ENCODE data around the gene MAP3K10. TPM values are rescaled to one million over a fixed set of nuclear protein-coding genes. Genes with fewer than 3 reads are reported as not detected.
A peak's percentile ranks its signal among the peaks of the same experiment; 100 is the strongest.

Gene MAP3K10
- total and polyA plus RNA-seq, 9 of the 15 experiments (the other 6 are each of a cell fraction or from before 2014, with no cell fraction given) = 0.01 to 8.0 (median 2.7) TPM; not detected in 1

DNA sequence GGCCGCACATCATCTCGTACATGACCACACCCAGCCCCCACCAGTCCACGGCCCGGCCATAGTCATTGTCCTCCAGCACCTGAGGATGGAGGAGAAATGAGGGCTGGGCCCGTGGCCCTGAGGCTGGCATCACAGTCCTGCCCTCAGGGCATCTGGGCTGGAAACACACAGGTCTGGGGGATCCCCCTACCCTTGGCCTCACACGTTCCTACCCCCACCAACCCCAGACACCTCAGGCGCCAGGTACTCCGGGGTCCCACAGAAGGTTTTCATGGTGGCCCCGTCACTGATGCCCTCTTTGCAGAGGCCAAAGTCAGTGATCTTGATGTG lies 44.8 kb downstream of the MAP3K10 start:
- BruUV-seq (replicated peaks) = no TSS peak

DNA sequence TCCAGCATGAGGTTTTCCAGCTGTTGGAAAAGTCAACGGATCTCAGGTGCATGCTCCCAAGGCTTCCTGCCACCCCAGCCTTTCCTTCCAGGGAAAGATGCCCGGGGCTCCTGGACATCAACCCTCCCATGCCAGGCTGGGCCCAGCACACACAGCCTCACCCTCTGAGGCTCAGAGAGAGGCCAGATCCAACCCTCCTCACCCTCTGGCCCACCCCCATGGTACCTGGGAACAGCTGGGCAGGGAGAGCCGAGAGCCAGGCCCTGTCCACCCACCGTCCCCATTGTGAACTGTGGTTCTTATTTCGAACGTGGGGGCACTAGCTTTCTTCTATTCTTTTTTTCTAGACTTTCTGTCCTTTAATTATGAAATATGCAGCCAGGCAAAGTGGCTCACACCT lies 45.1 kb downstream of the MAP3K10 start:
- H2AFZ ChIP-seq (ENCODE audit: low read depth, low read length) = no peak overlapping the region
- TF ChIP-seq MED1 (CRISPR knock-in tag; IDR thresholded peaks at IDR 0.05; ENCODE audit: borderline replicate concordance) (no peak), ZFP30 (CRISPR knock-in tag; IDR thresholded peaks at IDR 0.05; ENCODE audit: borderline replicate concordance) (no peak), ZNF583 (CRISPR knock-in tag; IDR thresholded peaks at IDR 0.05) (no peak), PHF21A (IDR thresholded peaks at IDR 0.05; ENCODE audit: borderline replicate concordance, low read depth) (no peak), RBM17 (IDR thresholded peaks at IDR 0.05; ENCODE audit: borderline replicate concordance, low read depth, low read length) (no peak), ILK (tag; IDR thresholded peaks at IDR 0.05; ENCODE audit: borderline replicate concordance, low read depth) (no peak), ZFP1 (CRISPR knock-in tag; IDR thresholded peaks at IDR 0.05) (no peak), ZNF12 (CRISPR knock-in tag; IDR thresholded peaks at IDR 0.05) (no peak), SAFB2 (IDR thresholded peaks at IDR 0.05; ENCODE audit: borderline replicate concordance, low read depth, low read length, severe bottlenecking) (no peak), SNIP1 (IDR thresholded peaks at IDR 0.05; ENCODE audit: low read depth) (no peak)
- TF ChIP-seq, protein P1, sequence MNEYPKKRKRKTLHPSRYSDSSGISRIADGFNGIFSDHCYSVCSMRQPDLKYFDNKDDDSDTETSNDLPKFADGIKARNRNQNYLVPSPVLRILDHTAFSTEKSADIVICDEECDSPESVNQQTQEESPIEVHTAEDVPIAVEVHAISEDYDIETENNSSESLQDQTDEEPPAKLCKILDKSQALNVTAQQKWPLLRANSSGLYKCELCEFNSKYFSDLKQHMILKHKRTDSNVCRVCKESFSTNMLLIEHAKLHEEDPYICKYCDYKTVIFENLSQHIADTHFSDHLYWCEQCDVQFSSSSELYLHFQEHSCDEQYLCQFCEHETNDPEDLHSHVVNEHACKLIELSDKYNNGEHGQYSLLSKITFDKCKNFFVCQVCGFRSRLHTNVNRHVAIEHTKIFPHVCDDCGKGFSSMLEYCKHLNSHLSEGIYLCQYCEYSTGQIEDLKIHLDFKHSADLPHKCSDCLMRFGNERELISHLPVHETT (CRISPR knock-in tag; conservative IDR thresholded peaks at IDR 0.05 in 1 of 2, IDR thresholded peaks at IDR 0.05 in 1 of 2) = no peak
- TF ChIP-seq, protein P2, sequence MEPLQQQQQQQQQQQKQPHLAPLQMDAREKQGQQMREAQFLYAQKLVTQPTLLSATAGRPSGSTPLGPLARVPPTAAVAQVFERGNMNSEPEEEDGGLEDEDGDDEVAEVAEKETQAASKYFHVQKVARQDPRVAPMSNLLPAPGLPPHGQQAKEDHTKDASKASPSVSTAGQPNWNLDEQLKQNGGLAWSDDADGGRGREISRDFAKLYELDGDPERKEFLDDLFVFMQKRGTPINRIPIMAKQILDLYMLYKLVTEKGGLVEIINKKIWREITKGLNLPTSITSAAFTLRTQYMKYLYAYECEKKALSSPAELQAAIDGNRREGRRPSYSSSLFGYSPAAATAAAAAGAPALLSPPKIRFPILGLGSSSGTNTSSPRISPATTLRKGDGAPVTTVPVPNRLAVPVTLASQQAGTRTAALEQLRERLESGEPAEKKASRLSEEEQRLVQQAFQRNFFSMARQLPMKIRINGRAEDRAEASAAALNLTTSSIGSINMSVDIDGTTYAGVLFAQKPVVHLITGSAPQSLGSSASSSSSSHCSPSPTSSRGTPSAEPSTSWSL (CRISPR knock-in tag; IDR thresholded peaks at IDR 0.05; ENCODE audit: borderline replicate concordance) = no peak

More for the DNA sequence above, 44.8 kb downstream of the MAP3K10 start:
- peaks cover 20 to 47% of the 10 kb centered on the region in 2 experiments for H3K4me1 ChIP-seq (replicated peaks in 1 of 2; ENCODE audit: control insufficient read depth in 2 of 2, insufficient read depth in 2 of 2, low read length in 2 of 2)
- H3K4me3 ChIP-seq = no peak overlapping the region
- no peaks in the 10 kb centered on the region for H4K20me1 ChIP-seq (replicated peaks; ENCODE audit: control insufficient read depth, insufficient read depth, low read length)
- no peak overlapping the region for H3K4me2 ChIP-seq (ENCODE audit: insufficient read depth, low read length)
- in situ Hi-C loops (cut with MboI) = no loop called here
- H3K27ac ChIP-seq (ENCODE audit: extremely low read depth, low read depth, low read length) = no peak overlapping the region
- no peaks in the 10 kb centered on the region for H3K9me3 ChIP-seq (replicated peaks; ENCODE audit: control insufficient read depth, insufficient read depth, low read depth, low read length)
- intact Hi-C loops (cut with micrococcal nuclease) = no loop called here
- TF ChIP-seq RBM22 (IDR thresholded peaks at IDR 0.05; ENCODE audit: low read depth, low read length, poor library complexity, severe bottlenecking) (peak; percentile 46), TFAM (CRISPR knock-in tag; conservative IDR thresholded peaks at IDR 0.05) (no peak)
- no peak overlapping the region for H3K9ac ChIP-seq (ENCODE audit: insufficient read depth in 1 of 2, low read depth in 2 of 2, low read length in 2 of 2)
- CTCF ChIA-PET (ENCODE audit: low intra/inter-chr PET ratio) = no interaction called here
- no peak for FAIRE-seq
- peaks cover 77% of the 10 kb centered on the region; the same call in 2 of the 3 replicates for H3K36me3 ChIP-seq (ENCODE audit: control insufficient read depth, insufficient read depth, low read length)
- 100% methylated on average over 6 of the region's 9 CpGs for whole genome bisulfite sequencing (ENCODE audit: insufficient coverage, low coverage, missing lambda C conversion rate)
- H3K79me2 ChIP-seq (ENCODE audit: control insufficient read depth, insufficient read depth, low read length) = no peaks in the 10 kb centered on the region
- no peak overlapping the region for H2AFZ ChIP-seq (ENCODE audit: low read depth, low read length)
- DNase-seq (ENCODE audit: extremely low read depth in 1 of 4, low spot score in 3 of 4) = no peak
- no peaks in the 10 kb centered on the region for H3K27me3 ChIP-seq (ENCODE audit: control insufficient read depth in 2 of 2, insufficient read depth in 2 of 2, low read length in 2 of 2)
- POLR2A ChIA-PET = interaction anchor here (1.4 kb wide), 1 partner anchor 10 kb away, joined by 5 read pairs; no protein-coding TSS in a partner anchor
- no peaks in the 10 kb centered on the region for H3K9me1 ChIP-seq (ENCODE audit: control insufficient read depth, insufficient read depth, low read length)
- no peak for ATAC-seq

More for the DNA sequence above, 45.1 kb downstream of the MAP3K10 start:
- Histone ChIP-seq H3K9me1 (ENCODE audit: control insufficient read depth, insufficient read depth, low read length) (no peaks in the 10 kb centered on the region), H3K9me3 (replicated peaks; ENCODE audit: control insufficient read depth, insufficient read depth, low read depth, low read length) (no peaks in the 10 kb centered on the region), H3K4me3 (no peak overlapping the region), H3K27me3 (ENCODE audit: control insufficient read depth in 2 of 2, insufficient read depth in 2 of 2, low read length in 2 of 2) (no peaks in the 10 kb centered on the region), H3K9ac (ENCODE audit: insufficient read depth in 1 of 2, low read depth in 2 of 2, low read length in 2 of 2) (no peak overlapping the region), H3K4me1 (replicated peaks in 1 of 2; ENCODE audit: control insufficient read depth in 2 of 2, insufficient read depth in 2 of 2, low read length in 2 of 2) (peaks cover 16 to 44% of the 10 kb centered on the region in 2 experiments), H4K20me1 (replicated peaks; ENCODE audit: control insufficient read depth, insufficient read depth, low read length) (no peaks in the 10 kb centered on the region), H3K36me3 (ENCODE audit: control insufficient read depth, insufficient read depth, low read length) (peaks cover 78% of the 10 kb centered on the region; the same call in 2 of the 3 replicates), H3K79me2 (ENCODE audit: control insufficient read depth, insufficient read depth, low read length) (no peaks in the 10 kb centered on the region), H3K4me2 (ENCODE audit: insufficient read depth, low read length) (no peak overlapping the region), H3K27ac (ENCODE audit: extremely low read depth, low read depth, low read length) (no peak overlapping the region)
- ATAC-seq (no peak), DNase-seq (ENCODE audit: extremely low read depth in 1 of 4, low spot score in 3 of 4) (no peak), FAIRE-seq (no peak)
- CTCF ChIA-PET (ENCODE audit: low intra/inter-chr PET ratio) = no interaction called here
- POLR2A ChIA-PET = interaction anchor here (1.4 kb wide), 1 partner anchor 10 kb away, joined by 5 read pairs; no protein-coding TSS in a partner anchor
- in situ Hi-C loops (cut with MboI) (no loop called here), intact Hi-C loops (cut with micrococcal nuclease) (no loop called here)
- BruUV-seq (replicated peaks) = no TSS peak
- WGBS (ENCODE audit: insufficient coverage, low coverage, missing lambda C conversion rate) = 89% methylated on average over 6 of the region's 6 CpGs

All from K562 (cell line).